ENCODE results near the gene ACTR8. TPM values are rescaled to one million over a fixed set of nuclear protein-coding genes. Genes with fewer than 3 reads are reported as not detected.

The ACTR8 gene
- total RNA-seq, 2 experiments from 2014 or later, result 29.8 to 30.3 TPM

- H3K9me3 Mint-ChIP-seq, result no peaks in the 10 kb centered on the region
- peak overlapping the region; percentile 96 for H3K27ac Mint-ChIP-seq
- DNase-seq, result peak; percentile 72
- peaks cover 48% of the 10 kb centered on the region for H3K4me1 Mint-ChIP-seq (ENCODE audit: low read depth)
- peak overlapping the region; percentile 91 for H3K4me3 Mint-ChIP-seq
- H3K36me3 Mint-ChIP-seq (ENCODE audit: low read depth), result peaks cover 17% of the 10 kb centered on the region
- intact Hi-C loops (cut with micrococcal nuclease), result loop anchor here (1.0 to 10.0 kb wide), 4 partner anchors 9 to 996 kb away; partner anchors contain the start of genes ACTR8, DCP1A, STIMATE and TKT
- H3K27me3 Mint-ChIP-seq (ENCODE audit: low read depth), result no peaks in the 10 kb centered on the region
- CTCF ChIA-PET, result interaction anchor here (1.0 to 1.1 kb wide), 2 partner anchors 11 to 541 kb away, joined by 4 to 6 read pairs; no protein-coding TSS in a partner anchor
Measured at GRCh38 chr3:53890726-53891475, 8.9 kb upstream of the ACTR8 start.

- Mint-ChIP-seq H3K4me3 (no peak overlapping the region), H3K4me1 (ENCODE audit: low read depth) (peaks cover 47% of the 10 kb centered on the region), H3K27ac (no peak overlapping the region), H3K36me3 (ENCODE audit: low read depth) (peaks cover 22% of the 10 kb centered on the region), H3K9me3 (no peaks in the 10 kb centered on the region), H3K27me3 (ENCODE audit: low read depth) (no peaks in the 10 kb centered on the region)
- no peak for DNase-seq
- intact Hi-C loops (cut with micrococcal nuclease), result no loop called here
- CTCF ChIA-PET, result no interaction called here
Measured at GRCh38 chr3:53888232-53888631, 6.3 kb upstream of the ACTR8 start.

- CTCF ChIA-PET, result no interaction called here
- H3K4me1 Mint-ChIP-seq (ENCODE audit: low read depth), result peaks cover 44% of the 10 kb centered on the region
- H3K9me3 Mint-ChIP-seq, result no peaks in the 10 kb centered on the region
- intact Hi-C loops (cut with micrococcal nuclease), result no loop called here
- H3K27me3 Mint-ChIP-seq (ENCODE audit: low read depth), result no peaks in the 10 kb centered on the region
- no peak overlapping the region for H3K4me3 Mint-ChIP-seq
- no peak for DNase-seq
- no peak overlapping the region for H3K27ac Mint-ChIP-seq
- peaks cover 22% of the 10 kb centered on the region for H3K36me3 Mint-ChIP-seq (ENCODE audit: low read depth)
Measured at GRCh38 chr3:53887446-53887845, 5.5 kb upstream of the ACTR8 start.

GRCh38 chr3:53885239-53885638 is 3.3 kb upstream of the ACTR8 start:
- Mint-ChIP-seq H3K27ac (no peak overlapping the region), H3K4me1 (ENCODE audit: low read depth) (peaks cover 44% of the 10 kb centered on the region), H3K36me3 (ENCODE audit: low read depth) (peaks cover 21% of the 10 kb centered on the region)

GRCh38 chr3:53884623-53885022 is 2.7 kb upstream of the ACTR8 start:
- no peak for DNase-seq
- H3K9me3 Mint-ChIP-seq, result no peaks in the 10 kb centered on the region
- intact Hi-C loops (cut with micrococcal nuclease), result no loop called here
- H3K27ac Mint-ChIP-seq, result no peak overlapping the region
- CTCF ChIA-PET, result no interaction called here
- peaks cover 43% of the 10 kb centered on the region for H3K4me1 Mint-ChIP-seq (ENCODE audit: low read depth)
- H3K4me3 Mint-ChIP-seq, result no peak overlapping the region
- H3K27me3 Mint-ChIP-seq (ENCODE audit: low read depth), result no peaks in the 10 kb centered on the region
- H3K36me3 Mint-ChIP-seq (ENCODE audit: low read depth), result peaks cover 21% of the 10 kb centered on the region

More at GRCh38 chr3:53885239-53885638, 3.3 kb upstream of the ACTR8 start:
- intact Hi-C loops (cut with micrococcal nuclease), result no loop called here
- CTCF ChIA-PET, result no interaction called here
- Mint-ChIP-seq H3K9me3 (no peaks in the 10 kb centered on the region), H3K27me3 (ENCODE audit: low read depth) (no peaks in the 10 kb centered on the region), H3K4me3 (no peak overlapping the region)
- DNase-seq, result no peak

GRCh38 chr3:53883008-53883407 is 1.1 kb upstream of the ACTR8 start:
- no peaks in the 10 kb centered on the region for H3K9me3 Mint-ChIP-seq
- peaks cover 17% of the 10 kb centered on the region for H3K36me3 Mint-ChIP-seq (ENCODE audit: low read depth)
- peak overlapping the region; percentile 100 for H3K4me3 Mint-ChIP-seq
- CTCF ChIA-PET, result no interaction called here
- H3K27ac Mint-ChIP-seq, result peak overlapping the region; percentile 32
- H3K27me3 Mint-ChIP-seq (ENCODE audit: low read depth), result no peaks in the 10 kb centered on the region
- no peak for DNase-seq
- intact Hi-C loops (cut with micrococcal nuclease), result no loop called here
- H3K4me1 Mint-ChIP-seq (ENCODE audit: low read depth), result peaks cover 32% of the 10 kb centered on the region

- Mint-ChIP-seq H3K36me3 (ENCODE audit: low read depth) (peaks cover 27% of the 10 kb centered on the region), H3K27ac (peak overlapping the region; percentile 56), H3K27me3 (ENCODE audit: low read depth) (no peaks in the 10 kb centered on the region), H3K9me3 (no peaks in the 10 kb centered on the region), H3K4me1 (ENCODE audit: low read depth) (peaks cover 18% of the 10 kb centered on the region), H3K4me3 (peak overlapping the region; percentile 100)
- intact Hi-C loops (cut with micrococcal nuclease), result no loop called here
- no peak for DNase-seq
- CTCF ChIA-PET, result interaction anchor here (1.1 to 1.3 kb wide), 2 partner anchors 10 to 171 kb away, joined by 3 to 4 read pairs; no protein-coding TSS in a partner anchor
Measured at GRCh38 chr3:53880396-53881345, 1.3 kb downstream of the ACTR8 start.

- Mint-ChIP-seq H3K4me1 (ENCODE audit: low read depth) (peaks cover 3% of the 10 kb centered on the region), H3K4me3 (no peak overlapping the region), H3K27ac (no peak overlapping the region), H3K36me3 (ENCODE audit: low read depth) (peaks cover 33% of the 10 kb centered on the region), H3K27me3 (ENCODE audit: low read depth) (no peaks in the 10 kb centered on the region), H3K9me3 (no peaks in the 10 kb centered on the region)
- intact Hi-C loops (cut with micrococcal nuclease), result no loop called here
- DNase-seq, result no peak
- CTCF ChIA-PET, result no interaction called here
Measured at GRCh38 chr3:53865732-53866499, 16.0 kb downstream of the ACTR8 start.

- DNase-seq, result no peak
Measured at GRCh38 chr3:53863145-53863544, 18.8 kb downstream of the ACTR8 start.

GRCh38 chr3:53862241-53862640 is 19.7 kb downstream of the ACTR8 start:
- no peaks in the 10 kb centered on the region for H3K9me3 Mint-ChIP-seq
- no peak for DNase-seq
- intact Hi-C loops (cut with micrococcal nuclease), result no loop called here
- CTCF ChIA-PET, result no interaction called here
- no peaks in the 10 kb centered on the region for H3K27me3 Mint-ChIP-seq (ENCODE audit: low read depth)
- H3K27ac Mint-ChIP-seq, result no peak overlapping the region
- H3K4me3 Mint-ChIP-seq, result no peak overlapping the region
- H3K36me3 Mint-ChIP-seq (ENCODE audit: low read depth), result peaks cover 21% of the 10 kb centered on the region
- no peaks in the 10 kb centered on the region for H3K4me1 Mint-ChIP-seq (ENCODE audit: low read depth)

More at GRCh38 chr3:53863145-53863544, 18.8 kb downstream of the ACTR8 start:
- H3K36me3 Mint-ChIP-seq (ENCODE audit: low read depth), result peaks cover 23% of the 10 kb centered on the region
- no peak overlapping the region for H3K27ac Mint-ChIP-seq
- no peak overlapping the region for H3K4me3 Mint-ChIP-seq
- no peaks in the 10 kb centered on the region for H3K9me3 Mint-ChIP-seq
- CTCF ChIA-PET, result no interaction called here
- intact Hi-C loops (cut with micrococcal nuclease), result no loop called here
- H3K27me3 Mint-ChIP-seq (ENCODE audit: low read depth), result no peaks in the 10 kb centered on the region
- peaks cover 2% of the 10 kb centered on the region for H3K4me1 Mint-ChIP-seq (ENCODE audit: low read depth)

GRCh38 chr3:53860196-53860595 is 21.8 kb downstream of the ACTR8 start:
- intact Hi-C loops (cut with micrococcal nuclease), result no loop called here
- H3K27me3 Mint-ChIP-seq (ENCODE audit: low read depth), result no peaks in the 10 kb centered on the region
- H3K9me3 Mint-ChIP-seq, result no peaks in the 10 kb centered on the region
- H3K4me3 Mint-ChIP-seq, result no peak overlapping the region
- DNase-seq, result no peak
- CTCF ChIA-PET, result interaction anchor here (1.4 kb wide), 1 partner anchor 16 kb away, joined by 3 read pairs; no protein-coding TSS in a partner anchor
- H3K27ac Mint-ChIP-seq, result no peak overlapping the region
- peaks cover 16% of the 10 kb centered on the region for H3K36me3 Mint-ChIP-seq (ENCODE audit: low read depth)
- H3K4me1 Mint-ChIP-seq (ENCODE audit: low read depth), result no peaks in the 10 kb centered on the region

GRCh38 chr3:53859178-53859577 is 22.8 kb downstream of the ACTR8 start:
- no peaks in the 10 kb centered on the region for H3K4me1 Mint-ChIP-seq (ENCODE audit: low read depth)
- H3K27me3 Mint-ChIP-seq (ENCODE audit: low read depth), result no peaks in the 10 kb centered on the region
- intact Hi-C loops (cut with micrococcal nuclease), result no loop called here
- no peaks in the 10 kb centered on the region for H3K9me3 Mint-ChIP-seq
- DNase-seq, result no peak
- no peak overlapping the region for H3K4me3 Mint-ChIP-seq
- H3K27ac Mint-ChIP-seq, result no peak overlapping the region
- peaks cover 10% of the 10 kb centered on the region for H3K36me3 Mint-ChIP-seq (ENCODE audit: low read depth)
- CTCF ChIA-PET, result no interaction called here
